NCI-H187 treated with DMSO at 0.1 percent for 48 hours (cell line): ENCODE results near the gene BICD1.
"Not testable (repeated sequence)": the region's sequence is repeated elsewhere in the genome, so short reads cannot be mapped to it uniquely, and the experiment has no call there.

Experiments
- DNase-seq: peaks from one replicate; lab custom pipeline; 2025; lab: John Stamatoyannopoulos, UW

BICD1 gene

DNA sequence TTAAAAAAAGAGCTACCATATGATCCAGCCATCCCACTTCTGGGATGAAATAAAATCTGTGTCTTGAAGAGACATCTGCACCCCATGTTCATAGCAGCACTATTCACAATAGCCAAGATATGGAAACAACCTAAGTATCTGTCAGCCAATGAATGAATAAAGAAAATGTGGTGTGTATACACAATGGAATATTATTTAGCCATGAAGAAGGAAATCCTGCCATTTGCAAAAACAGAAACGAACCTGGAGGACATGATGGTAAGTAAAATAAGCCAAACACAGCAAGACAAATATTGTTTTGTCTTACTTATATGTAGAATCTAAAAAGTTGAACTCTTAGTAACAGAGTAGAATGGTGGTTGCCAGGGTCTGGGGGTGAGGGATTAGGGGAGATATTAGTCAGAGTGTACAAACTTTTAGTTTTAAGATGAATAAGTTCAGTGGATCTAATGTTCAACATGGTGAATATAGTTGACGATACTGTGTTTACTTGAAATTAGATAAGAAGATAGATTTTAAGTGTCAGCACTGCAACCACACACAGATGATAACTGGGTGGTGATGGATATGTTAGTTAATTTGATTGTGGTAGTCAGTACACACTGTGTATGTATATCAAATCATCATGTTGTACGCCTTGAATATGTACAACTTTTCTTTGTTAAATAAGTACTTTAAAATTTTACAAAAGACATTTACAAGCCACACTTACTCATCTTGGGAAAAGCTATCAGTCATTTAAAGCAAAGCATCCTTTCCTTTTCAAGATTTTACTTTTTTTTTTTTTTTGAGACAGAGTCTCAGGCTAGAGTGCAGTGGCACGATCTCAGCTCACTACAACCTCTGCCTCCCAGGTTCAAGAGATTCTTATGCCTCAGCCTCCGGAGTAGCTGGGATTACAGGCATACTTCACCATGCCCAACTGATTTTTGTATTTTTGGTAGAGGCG, 89.9 kb downstream of the BICD1 start:
- DNase-seq, result no peak

DNA sequence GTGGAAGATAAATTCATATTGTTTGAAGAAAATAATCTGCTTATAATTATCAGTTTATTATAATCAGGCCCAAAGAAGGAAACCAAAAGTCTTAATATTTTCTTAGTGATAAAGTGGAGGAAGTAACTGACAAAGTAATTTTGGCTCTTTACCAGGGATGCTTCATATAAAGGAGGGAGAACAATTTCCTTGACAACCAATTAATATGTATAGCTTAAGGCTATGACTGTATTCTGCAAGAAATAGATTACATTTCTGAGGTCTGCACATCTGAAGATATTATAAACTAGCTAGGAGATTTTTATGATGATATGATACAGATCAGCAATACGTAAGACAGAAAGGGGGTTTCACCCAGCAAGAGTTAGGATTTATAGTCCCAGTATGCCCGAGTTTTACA, 90.8 kb downstream of the BICD1 start:
- no peak for DNase-seq

DNA sequence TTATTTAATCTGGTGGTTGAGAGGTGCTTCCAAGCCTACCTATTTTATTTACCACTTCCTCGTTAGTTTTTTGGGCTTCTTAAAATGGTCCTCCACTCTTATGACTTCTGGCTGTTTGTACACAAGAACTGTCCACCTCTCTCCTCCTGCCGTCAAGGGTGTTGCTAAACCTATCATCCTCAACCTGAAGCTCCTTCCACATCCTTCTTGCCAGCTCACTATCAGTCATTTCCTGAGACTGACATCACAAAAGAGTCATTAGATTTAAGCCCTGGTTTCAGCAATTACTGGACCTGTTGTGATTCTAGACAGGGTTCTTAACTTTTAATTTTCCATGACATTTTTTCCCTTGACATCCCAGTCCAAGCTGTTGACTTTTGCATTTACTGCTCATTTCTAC, 91.9 kb downstream of the BICD1 start:
- no peak for DNase-seq

DNA sequence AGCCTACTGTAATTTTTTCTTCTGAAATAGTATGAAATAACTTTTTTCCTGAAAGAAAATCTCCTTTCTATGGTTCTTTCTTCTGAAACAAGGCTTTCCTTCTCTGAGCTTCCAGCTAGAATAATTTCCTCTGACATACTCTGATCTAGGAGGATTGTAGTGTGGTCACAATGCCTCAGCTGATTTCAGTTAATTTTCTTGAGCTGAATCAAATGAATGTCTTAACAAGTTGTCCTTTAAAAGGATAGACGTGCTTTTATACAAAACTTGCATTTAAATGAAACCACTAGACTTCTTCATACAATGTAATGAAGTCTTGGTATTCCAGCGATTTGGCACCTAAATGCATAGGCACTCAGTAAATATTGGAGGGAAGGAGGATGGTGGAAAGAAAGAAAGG, 94.4 kb downstream of the BICD1 start:
- DNase-seq, result no peak

DNA sequence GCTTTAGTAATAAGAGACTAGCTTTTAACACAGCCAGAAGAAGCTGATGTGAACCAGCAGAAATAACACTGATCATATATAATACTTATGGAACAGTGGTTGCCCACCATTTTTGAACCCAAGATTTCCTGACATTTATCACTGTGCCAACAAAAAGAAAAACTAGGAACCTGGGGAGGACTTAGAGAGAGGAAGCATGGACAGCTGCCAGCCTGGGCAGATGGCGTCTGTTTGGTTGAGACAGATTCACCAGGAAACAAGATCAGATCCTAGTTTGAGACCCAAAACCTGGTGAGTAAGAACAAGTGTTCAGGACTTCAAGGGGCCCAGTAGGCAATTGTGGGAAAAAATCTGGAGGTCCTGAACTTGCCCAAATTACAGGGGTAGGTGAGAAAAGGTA, 95.3 kb downstream of the BICD1 start:
- DNase-seq, result no peak

DNA sequence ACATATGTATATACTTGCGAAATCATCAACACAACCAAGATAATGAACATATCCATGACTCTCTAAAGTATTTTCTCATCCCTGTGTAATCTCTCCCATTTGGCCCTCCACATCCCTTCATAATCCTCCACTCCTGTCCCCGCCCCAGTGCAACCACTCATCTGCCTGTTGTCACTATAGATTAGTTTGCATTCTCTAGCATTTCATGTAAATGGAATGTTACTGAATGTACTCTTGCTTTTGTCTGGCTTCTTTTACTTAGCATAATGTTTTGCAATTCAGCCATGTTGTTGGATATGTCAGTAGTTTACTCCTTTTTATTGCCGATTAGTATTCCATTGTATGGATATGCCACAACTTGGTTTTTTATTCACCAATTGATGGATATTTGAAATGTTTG, 99.1 kb downstream of the BICD1 start:
- no peak for DNase-seq

DNA sequence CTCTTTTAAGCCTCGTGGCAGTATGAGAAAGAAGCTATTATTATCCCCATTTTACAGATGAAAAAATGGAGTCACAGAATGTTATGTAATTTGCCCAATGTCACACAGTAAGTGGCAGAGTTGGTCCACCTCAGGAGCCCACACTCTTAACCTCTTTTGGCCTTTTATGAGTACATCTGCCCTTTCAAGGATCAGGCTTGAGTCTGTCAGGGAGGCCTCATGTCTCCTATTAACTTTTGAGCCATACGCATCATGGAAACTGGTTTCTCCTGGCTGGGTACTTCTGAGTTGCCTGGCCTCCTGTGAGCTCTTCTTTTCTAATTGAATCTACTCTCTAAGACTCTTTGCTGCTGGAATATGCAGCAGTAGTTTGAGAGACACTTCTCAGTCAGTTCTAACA, 101.7 kb downstream of the BICD1 start:
- no peak for DNase-seq

DNA sequence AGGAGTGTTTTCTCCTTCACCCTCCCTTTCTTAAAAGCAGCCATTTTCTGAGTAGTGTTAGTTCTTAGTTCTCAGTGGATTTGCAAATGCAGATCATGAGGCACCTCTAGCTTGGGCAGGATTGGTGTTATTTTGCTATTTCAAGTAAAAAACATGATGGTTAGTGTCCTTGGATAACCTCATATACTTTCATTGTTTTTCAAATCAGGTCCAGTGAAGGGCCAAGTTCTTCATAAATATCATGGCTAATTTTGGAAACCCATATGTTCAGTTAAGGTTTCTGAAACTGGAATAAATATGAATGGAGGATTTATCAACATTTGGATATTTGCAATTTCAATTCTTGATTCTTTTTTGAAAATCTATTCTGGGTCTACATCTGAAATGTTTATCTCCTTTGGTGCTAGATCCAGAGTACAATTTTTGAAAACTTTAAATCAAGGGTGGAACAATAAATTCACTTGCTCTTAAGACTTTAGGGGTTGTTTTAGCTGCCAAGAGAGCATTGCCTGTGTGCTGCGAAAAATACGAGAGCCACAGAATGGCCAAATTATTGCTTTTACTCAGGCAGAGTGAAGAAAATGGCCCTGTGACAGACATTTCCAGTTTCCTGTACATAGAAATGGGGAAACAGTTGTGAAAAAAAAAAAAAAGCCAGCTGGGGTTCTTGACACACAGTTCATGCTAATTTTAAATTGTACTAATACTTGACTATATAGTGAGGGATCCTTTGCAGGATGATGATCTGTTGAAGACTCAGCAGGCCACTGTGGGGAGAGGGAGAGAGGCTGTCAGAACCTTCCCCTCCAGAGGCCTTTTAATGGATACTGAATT, 104.6 kb downstream of the BICD1 start:
- DNase-seq, result no peak

DNA sequence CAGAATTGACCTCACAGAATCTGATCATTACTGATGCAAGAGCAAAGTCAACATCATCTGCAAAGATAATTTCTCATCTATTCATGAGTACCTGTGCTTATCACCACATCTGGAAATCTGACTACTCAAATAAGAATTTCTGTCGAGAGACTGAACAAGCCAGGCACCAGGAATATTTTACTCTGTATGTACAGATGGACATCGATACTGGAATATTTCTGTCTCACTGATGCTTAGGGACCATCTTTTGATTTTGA, 105.2 kb downstream of the BICD1 start:
- peak; percentile 23 for DNase-seq

DNA sequence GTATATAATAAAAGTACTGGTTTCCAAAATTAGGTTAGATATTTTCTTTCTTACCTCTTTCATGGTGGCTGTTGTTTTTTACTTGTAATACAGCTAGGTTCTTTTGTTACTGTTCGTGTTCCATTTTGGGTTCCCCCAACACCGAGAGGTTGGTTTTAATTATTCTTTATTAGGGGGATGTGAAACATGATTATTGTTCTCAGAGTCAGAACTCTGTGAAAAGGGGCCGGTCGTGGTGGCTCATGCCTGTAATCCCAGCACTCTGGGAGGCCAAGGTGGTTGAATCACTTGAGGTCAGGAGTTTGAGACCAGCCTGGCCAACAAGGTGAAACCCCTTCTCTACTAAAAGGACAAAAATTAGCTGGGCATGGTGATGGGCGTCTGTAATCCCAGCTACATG, 108.1 kb downstream of the BICD1 start:
- no peak for DNase-seq

DNA sequence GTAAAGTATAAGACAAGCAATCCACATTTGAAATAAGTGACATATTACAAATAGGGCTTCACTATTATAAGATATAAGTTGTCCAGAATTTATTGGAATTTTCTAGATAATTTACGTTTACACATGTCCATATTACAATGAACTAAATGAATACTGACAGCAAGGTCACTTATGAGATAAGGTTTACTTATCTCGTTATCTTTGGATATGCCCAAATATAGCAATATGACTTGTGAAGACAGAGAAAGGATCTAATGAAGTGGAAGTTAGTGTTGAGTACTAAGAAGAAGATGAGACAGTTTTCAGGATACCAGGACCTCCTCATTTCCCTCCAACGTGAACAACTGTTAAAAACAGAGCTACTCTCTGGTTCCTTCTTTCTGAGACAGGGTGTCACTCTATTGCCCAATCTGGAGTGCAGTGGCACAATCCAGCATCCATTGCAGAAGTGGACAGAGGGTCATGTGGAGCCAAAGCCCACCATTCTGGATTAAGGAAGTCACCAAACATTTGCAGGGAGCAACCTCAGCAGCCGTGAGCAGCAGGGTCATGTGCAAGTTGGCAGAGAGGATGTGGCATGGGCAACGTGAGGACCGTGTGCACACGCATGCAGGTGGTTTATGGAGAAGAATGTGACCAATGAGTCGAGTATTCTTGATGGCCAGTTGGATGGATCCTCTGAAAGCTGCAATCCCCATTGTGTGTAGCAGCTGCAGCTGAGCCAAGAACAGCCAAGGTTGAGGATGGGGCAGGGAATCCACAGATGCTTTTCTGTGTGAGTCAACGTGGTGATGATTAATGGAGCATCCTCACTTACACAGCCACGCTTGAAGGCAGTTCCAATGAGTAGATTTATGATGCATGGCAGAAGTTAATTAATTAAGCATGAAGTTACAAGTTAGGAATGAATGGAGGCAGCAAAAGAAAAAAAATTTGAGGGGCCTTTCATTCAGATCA, 111.0 kb downstream of the BICD1 start:
- peak; percentile 95 for DNase-seq

DNA sequence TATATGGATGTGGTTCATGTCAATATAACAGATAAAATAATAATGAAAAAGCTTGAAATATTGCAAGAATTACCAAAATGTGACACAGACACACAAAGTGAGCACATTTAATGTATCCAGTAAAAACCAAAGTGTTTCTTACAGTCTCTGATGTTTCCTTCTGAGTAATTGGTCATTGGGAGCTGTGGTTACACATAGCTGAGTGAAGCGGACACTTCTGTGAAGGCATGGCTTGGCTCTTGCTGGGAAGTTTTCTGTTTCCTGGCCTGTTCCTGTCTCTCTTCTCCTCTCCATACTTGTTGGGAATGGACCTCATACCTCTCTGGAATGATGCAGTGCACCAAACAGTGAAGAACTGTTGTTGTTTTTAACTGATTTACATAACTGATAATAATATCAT, 117.3 kb downstream of the BICD1 start:
- DNase-seq, result no peak

DNA sequence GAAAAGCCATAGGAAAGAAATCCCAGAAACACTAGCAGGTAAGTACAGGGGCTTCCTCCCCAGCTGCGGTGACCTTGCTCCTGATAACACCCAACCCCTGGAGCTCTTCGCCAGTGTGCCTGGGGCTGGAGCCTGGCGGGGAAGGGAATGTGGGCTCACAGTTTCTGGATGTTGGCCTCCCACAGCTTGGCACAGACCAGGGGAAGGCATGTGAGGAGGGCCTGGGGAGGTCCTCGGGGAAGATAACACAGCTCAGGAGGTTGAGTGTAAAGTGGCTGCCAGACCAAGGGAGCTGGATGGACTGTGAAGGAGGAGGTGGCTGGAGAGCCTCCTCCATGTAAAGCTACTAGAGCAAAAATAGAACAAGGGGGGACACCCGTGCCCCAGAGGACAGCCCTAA, 120.1 kb downstream of the BICD1 start:
- no peak for DNase-seq

DNA sequence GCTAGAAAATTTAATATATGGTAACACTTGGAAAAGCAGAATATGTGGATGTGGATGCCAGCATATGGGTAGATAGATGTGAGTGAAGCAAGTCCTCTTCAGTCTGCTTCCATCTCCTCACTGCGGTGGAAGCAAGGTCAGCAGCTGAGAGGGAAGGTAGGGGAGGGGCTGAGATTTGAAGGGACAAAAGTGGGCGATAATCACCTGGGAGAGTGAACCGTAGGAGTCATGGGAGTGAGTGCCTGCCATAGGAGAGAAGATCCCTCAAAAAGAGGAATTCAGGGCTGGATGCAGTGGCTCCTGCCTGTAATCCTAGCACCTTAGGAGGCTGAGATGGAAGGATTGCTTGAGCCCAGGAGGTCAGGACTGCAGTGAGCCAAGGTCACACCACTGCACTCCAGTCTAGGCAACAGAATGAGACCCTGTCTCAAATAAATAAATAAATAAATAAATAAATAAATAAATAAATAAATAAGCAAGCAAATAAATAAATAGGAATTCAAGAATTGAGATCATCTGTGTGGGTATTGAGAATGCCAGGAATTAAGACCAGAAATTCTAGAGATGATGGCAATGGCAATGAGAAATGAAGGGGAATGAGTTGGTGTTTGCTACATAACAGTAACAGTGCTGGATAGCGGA, 123.4 kb downstream of the BICD1 start:
- DNase-seq, result no peak

DNA sequence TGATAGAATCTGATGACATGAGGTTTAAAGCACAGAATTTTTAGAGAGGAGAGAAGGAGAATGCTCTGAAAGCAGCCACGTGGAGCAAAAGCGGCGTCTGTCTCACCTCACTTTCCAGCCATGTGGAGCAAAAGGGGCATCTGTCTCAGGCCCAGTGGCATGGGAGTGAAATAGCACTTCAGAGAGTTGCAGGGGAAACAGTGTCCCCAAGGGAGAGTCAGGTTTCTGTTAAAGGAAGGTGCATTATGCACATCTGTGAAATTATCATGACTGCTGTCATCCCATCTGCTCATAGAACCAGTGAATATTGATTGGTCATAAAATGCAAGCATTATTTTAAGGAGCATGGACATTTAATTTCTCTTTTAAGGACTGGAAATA, 124.0 kb downstream of the BICD1 start:
- peak; percentile 64 for DNase-seq

DNA sequence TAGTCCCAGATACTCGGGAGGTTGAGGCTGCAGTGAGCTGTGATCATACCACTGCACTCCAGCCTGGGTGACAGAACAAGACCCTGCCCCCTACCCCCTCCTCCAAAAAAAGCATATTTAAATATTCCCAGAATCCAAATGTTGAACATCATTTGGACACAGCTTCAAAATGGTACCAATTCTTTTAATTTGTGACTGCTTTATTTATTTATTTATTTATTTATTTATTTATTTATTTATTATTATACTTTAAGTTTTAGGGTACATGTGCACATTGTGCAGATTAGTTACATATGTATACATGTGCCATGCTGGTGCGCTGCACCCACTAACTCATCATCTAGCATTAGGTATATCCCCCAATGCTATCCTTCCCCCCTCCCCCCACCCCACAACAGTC, 124.7 kb downstream of the BICD1 start:
- DNase-seq, result not testable (repeated sequence)

DNA sequence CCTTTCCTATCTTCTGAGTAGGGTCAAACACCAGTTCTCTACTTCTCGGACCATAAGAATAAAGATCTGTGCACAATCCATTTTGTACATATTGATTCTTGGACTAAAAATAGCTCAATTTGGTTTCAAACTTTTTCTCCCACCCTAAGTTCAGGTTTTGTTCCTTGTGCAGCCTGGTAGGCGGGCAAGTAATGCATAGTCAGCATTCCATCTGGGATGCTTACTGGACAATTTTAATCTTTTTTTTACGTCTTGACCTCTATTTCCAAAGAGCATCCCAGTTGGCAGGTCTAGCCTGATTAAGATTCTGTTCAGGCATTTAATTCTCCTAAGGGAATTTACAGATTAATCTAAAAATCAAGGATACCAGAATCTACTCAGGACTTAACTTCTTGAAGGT, 126.9 kb downstream of the BICD1 start:
- no peak for DNase-seq

DNA sequence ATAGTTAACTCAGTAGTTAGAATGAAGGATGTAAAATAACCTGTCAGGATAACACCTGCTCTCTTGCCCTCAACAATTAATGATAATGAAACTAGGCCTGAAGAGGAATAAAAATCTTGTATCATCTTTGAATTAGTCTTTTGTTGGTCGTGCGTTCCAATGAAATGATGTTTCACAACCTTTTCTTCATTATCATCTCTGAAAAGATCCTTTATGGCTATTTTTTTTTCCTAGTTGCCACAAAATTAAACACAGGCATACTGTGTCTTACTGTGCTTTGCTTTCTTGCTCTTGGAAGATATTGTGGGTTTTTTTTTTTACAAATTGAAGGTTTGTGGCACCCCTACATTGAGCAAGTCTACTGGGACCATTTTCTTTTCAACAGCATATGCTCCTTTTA, 128.6 kb downstream of the BICD1 start:
- no peak for DNase-seq

DNA sequence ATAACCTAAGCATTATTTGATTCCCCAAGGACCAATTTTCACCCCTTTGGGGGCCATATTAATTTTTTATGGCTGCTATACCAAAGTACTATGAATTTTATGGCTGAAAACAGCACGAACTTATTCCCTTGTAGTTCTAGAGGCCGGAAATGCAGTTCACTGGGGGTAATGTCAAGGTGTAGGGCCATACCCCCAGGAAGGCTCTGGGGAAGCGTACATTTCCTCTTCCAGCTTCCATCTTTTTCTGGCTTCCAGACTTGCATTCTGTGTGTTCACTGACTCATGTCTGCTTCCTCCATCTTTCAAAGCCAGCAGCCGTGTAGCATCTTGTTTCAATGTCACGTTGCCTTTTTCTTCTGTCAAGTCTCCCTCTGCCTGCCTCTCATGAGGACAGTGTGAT, 133.5 kb downstream of the BICD1 start:
- no peak for DNase-seq

DNA sequence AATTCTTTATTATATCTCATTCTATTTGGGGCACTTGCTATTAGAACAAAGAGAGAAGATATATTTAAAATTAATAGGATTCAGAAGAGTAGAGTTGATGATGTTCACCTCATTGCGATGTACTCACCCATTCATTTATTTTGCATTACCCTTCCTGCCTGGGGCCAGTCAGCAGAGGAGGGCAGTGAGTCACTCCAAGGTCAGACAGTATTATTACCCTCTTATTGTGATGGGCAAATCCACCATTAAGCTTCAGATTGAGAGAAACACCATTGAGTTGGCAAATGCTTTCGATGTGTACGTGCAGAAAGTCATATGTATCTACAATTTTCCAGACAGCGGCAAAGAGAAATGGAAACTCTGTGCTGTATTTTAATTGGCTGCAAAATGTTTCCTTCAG, 134.2 kb downstream of the BICD1 start:
- DNase-seq, result no peak

DNA sequence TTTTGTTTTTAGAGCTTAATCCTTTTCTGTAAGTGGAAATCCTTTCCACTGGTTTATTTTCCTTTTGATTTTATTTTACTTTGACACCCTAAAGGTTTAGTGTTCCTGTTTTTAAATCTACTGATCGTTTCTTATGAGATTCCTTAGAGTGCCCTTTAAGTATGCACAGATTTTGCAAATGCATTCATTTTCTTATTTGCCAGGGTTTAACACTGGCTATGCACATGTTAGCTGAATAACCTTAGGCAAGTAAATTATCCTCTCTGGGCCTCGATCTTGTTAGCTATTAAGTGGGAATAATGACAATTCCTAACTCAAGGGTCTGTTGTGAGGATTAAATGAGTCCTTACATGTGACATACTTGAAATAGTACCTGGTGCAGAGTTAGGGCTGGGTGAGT, 136.0 kb downstream of the BICD1 start:
- DNase-seq, result no peak
